ENCODE results near the gene ZRANB3. TPM values are rescaled to one million over a fixed set of nuclear protein-coding genes. Genes with fewer than 3 reads are reported as not detected.
"Not testable (repeated sequence)": the region's sequence is repeated elsewhere in the genome, so short reads cannot be mapped to it uniquely, and the experiment has no call there.

The ZRANB3 gene
- total and polyA plus RNA-seq, 8 donors, result 3.5 to 11.2 (median 9.5) TPM

- no peaks in the 10 kb centered on the region for H3K27me3 ChIP-seq
- H3K27ac ChIP-seq, result no peak overlapping the region
- H3K4me1 ChIP-seq, result no peaks in the 10 kb centered on the region
- TF ChIP-seq, protein P1, sequence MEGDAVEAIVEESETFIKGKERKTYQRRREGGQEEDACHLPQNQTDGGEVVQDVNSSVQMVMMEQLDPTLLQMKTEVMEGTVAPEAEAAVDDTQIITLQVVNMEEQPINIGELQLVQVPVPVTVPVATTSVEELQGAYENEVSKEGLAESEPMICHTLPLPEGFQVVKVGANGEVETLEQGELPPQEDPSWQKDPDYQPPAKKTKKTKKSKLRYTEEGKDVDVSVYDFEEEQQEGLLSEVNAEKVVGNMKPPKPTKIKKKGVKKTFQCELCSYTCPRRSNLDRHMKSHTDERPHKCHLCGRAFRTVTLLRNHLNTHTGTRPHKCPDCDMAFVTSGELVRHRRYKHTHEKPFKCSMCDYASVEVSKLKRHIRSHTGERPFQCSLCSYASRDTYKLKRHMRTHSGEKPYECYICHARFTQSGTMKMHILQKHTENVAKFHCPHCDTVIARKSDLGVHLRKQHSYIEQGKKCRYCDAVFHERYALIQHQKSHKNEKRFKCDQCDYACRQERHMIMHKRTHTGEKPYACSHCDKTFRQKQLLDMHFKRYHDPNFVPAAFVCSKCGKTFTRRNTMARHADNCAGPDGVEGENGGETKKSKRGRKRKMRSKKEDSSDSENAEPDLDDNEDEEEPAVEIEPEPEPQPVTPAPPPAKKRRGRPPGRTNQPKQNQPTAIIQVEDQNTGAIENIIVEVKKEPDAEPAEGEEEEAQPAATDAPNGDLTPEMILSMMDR (IDR thresholded peaks at IDR 0.05), result no peak
- no peak for DNase-seq
- intact Hi-C loops (cut with DNase I), result no loop called here
- no peak for ATAC-seq
- no peaks in the 10 kb centered on the region for H3K36me3 ChIP-seq
- no peaks in the 10 kb centered on the region for H3K9me3 ChIP-seq
- H3K4me3 ChIP-seq, result no peak overlapping the region
Observed at GRCh38 chr2:135547311-135547710, 16.3 kb upstream of the ZRANB3 start.

GRCh38 chr2:135546436-135546835 is 15.4 kb upstream of the ZRANB3 start:
- H3K9me3 ChIP-seq, result no peaks in the 10 kb centered on the region
- TF ChIP-seq, protein P1 (IDR thresholded peaks at IDR 0.05), result no peak
- intact Hi-C loops (cut with DNase I), result no loop called here
- no peak overlapping the region for H3K27ac ChIP-seq
- H3K4me1 ChIP-seq, result no peaks in the 10 kb centered on the region
- no peaks in the 10 kb centered on the region for H3K36me3 ChIP-seq
- DNase-seq, result no peak
- H3K4me3 ChIP-seq, result no peak overlapping the region
- H3K27me3 ChIP-seq, result no peaks in the 10 kb centered on the region
- ATAC-seq, result no peak

DNA sequence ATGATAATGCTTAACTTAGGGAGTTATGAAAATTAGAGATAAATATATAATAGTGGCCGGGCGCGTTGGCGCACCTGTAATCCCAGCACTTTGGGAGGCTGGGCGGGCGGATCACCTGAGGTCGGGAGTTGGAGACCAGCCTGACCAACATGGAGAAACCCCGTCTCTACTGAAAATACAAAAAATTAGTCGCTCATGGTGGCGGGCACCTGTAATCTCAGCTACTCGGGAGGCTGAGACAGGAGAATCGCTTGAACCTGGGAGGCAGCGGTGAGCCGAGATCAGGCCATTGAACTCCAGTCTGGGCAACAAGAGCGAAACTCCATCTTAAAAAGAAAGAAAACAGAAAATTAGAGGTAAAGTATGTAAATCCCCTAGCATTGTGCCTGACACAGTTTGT is 2.5 kb upstream of the ZRANB3 start:
- DNase-seq; H3K4me3 ChIP-seq; H3K27ac ChIP-seq; H3K9me3 ChIP-seq; H3K27me3 ChIP-seq; ATAC-seq; intact Hi-C loops (cut with DNase I); H3K36me3 ChIP-seq: not testable (repeated sequence)
- peaks cover 12 to 20% of the 10 kb centered on the region in 2 donors for H3K4me1 ChIP-seq

DNA sequence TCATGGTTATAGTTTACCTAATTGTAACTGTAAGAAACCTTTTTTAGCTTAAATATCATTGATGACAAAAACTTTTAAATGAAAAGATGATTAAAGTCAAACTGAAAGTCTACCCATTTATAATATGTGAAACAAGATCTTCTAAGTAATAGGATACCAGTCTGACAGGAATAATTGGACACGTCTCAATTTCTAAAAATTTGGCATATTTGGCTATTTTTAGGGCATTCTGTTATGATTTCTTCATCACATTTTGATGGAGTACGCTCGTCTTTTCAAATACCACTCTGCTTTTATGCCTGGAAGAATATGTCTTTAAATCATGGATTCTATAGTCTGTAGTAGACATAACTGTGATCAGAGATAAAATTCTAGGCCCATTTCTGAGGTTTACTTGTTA is 1.6 kb upstream of the ZRANB3 start:
- TF ChIP-seq, protein P1 (IDR thresholded peaks at IDR 0.05), result no peak
- Histone ChIP-seq H3K27ac (no peak overlapping the region), H3K4me1 (peaks cover 12 to 20% of the 10 kb centered on the region in 2 donors), H3K36me3 (peaks cover 0 to 4% of the 10 kb centered on the region in 2 donors), H3K27me3 (no peaks in the 10 kb centered on the region), H3K9me3 (no peaks in the 10 kb centered on the region), H3K4me3 (peak overlapping the region; percentile 84 to 99)
- DNase-seq (no peak), ATAC-seq (no peak)
- intact Hi-C loops (cut with DNase I), result no loop called here

- Histone ChIP-seq H3K27me3 (no peaks in the 10 kb centered on the region), H3K4me3 (peak within 1 kb of the TSS; percentile 84 to 99), H3K36me3 (peaks cover 0 to 4% of the 10 kb centered on the region in 2 donors), H3K27ac (peak within 1 kb of the TSS; percentile 91 to 93), H3K9me3 (no peaks in the 10 kb centered on the region), H3K4me1 (peaks cover 12 to 20% of the 10 kb centered on the region in 2 donors)
- intact Hi-C loops (cut with DNase I), result no loop called here
- DNase-seq (peak; percentile 95 to 100 (median 99)), ATAC-seq (peak; percentile 95)
- TF ChIP-seq, protein P1 (IDR thresholded peaks at IDR 0.05), result no peak
Observed at GRCh38 chr2:135531231-135532197, 496 bp upstream of the ZRANB3 start, which contains the start of gene R3HDM1. Gene R3HDM1, plus strand, starts transcription at chr2:135531484. Its CDS starts 73,362 bp downstream, at chr2:135604846.
